Measurements from ENCODE around the gene SMURF2. TPM values are rescaled to one million over a fixed set of nuclear protein-coding genes. Genes with fewer than 3 reads are reported as not detected.

Gene SMURF2
- polyA plus RNA-seq, 1 of the 3 experiments (the other 2 are of a cell fraction): 36.6 TPM

DNA sequence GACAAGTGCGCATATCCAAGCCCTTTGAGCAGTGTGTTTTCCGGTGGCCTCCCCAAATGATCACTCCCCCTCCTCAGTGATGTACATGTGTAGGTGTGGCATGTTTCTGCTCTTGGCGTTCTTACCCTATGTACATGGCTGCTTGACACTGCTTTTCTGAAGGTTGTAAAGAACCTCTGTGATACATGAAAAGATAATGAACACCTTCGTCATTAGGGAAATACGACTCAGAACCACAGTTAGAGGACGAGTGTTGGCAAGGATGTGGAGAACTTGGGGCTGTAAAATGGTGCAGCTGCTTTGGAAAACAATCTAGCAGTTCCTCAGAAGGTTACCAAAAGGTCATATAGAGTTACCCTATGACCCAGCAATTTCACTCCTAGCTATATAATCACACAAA, 126.8 kb downstream of the SMURF2 start:
- peaks cover 86 to 94% of the 10 kb centered on the region in 2 experiments for H3K36me3 ChIP-seq (replicated peaks in 1 of 2; ENCODE audit: control insufficient read depth in 1 of 2, insufficient read depth in 2 of 2, low read length in 1 of 2)
- CTCF ChIA-PET: interaction anchor here (0.6 to 3.3 kb wide), 3 partner anchors 9 to 116 kb away, joined by 3 to 18 read pairs (median 6); no protein-coding TSS in a partner anchor
- no peak for DNase-seq

More for the DNA sequence above, 126.8 kb downstream of the SMURF2 start:
- WGBS (ENCODE audit: low lambda C conversion rate): 89% methylated on average over 6 of the region's 6 CpGs
- Histone ChIP-seq H3K9ac (no peak overlapping the region), H4K20me1 (ENCODE audit: insufficient read depth) (no peaks in the 10 kb centered on the region), H3F3A (replicated peaks; ENCODE audit: insufficient read depth) (peaks cover 98% of the 10 kb centered on the region), H3K4me2 (no peak overlapping the region), H3K4me3 (ENCODE audit: low read depth in 2 of 2, low read length in 1 of 2) (no peak overlapping the region), H3K27me3 (ENCODE audit: insufficient read depth) (no peaks in the 10 kb centered on the region), H3K9me3 (no peaks in the 10 kb centered on the region), H3K9me2 (no peaks in the 10 kb centered on the region), H3K27ac (ENCODE audit: low read depth in 2 of 2, low read length in 1 of 2) (no peak overlapping the region), H3K79me2 (ENCODE audit: insufficient read depth) (peaks cover 3% of the 10 kb centered on the region; the same call in 1 of the 2 replicates), H2AFZ (ENCODE audit: low read depth) (no peak overlapping the region), H3K4me1 (ENCODE audit: control insufficient read depth in 1 of 2, insufficient read depth in 2 of 2, low read depth in 1 of 2, low read length in 1 of 2) (no peaks in the 10 kb centered on the region)
- TF ChIP-seq, protein P1, sequence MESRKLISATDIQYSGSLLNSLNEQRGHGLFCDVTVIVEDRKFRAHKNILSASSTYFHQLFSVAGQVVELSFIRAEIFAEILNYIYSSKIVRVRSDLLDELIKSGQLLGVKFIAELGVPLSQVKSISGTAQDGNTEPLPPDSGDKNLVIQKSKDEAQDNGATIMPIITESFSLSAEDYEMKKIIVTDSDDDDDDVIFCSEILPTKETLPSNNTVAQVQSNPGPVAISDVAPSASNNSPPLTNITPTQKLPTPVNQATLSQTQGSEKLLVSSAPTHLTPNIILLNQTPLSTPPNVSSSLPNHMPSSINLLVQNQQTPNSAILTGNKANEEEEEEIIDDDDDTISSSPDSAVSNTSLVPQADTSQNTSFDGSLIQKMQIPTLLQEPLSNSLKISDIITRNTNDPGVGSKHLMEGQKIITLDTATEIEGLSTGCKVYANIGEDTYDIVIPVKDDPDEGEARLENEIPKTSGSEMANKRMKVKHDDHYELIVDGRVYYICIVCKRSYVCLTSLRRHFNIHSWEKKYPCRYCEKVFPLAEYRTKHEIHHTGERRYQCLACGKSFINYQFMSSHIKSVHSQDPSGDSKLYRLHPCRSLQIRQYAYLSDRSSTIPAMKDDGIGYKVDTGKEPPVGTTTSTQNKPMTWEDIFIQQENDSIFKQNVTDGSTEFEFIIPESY (IDR thresholded peaks at IDR 0.05; ENCODE audit: borderline replicate concordance, low read depth): no peak
- TF ChIP-seq ELF1 (IDR thresholded peaks at IDR 0.05) (no peak), GATA2 (CRISPR knock-in tag; IDR thresholded peaks at IDR 0.05) (no peak), FOXJ3 (CRISPR knock-in tag; IDR thresholded peaks at IDR 0.05) (no peak), SMC3 (IDR thresholded peaks at IDR 0.05; ENCODE audit: low read depth, low read length) (no peak), EP300 (IDR thresholded peaks at IDR 0.05; ENCODE audit: borderline replicate concordance in 1 of 2, low read depth in 1 of 2, low read length in 1 of 2) (no peak), YY1 (IDR thresholded peaks at IDR 0.05; ENCODE audit: low read depth) (no peak), MEF2A (IDR thresholded peaks at IDR 0.05; ENCODE audit: borderline replicate concordance, low read depth) (no peak), SIN3A (IDR thresholded peaks at IDR 0.05; ENCODE audit: borderline replicate concordance, low read depth, low read length) (no peak)
- TF ChIP-seq, protein P2, sequence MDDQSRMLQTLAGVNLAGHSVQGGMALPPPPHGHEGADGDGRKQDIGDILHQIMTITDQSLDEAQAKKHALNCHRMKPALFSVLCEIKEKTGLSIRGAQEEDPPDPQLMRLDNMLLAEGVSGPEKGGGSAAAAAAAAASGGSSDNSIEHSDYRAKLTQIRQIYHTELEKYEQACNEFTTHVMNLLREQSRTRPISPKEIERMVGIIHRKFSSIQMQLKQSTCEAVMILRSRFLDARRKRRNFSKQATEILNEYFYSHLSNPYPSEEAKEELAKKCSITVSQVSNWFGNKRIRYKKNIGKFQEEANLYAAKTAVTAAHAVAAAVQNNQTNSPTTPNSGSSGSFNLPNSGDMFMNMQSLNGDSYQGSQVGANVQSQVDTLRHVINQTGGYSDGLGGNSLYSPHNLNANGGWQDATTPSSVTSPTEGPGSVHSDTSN (IDR thresholded peaks at IDR 0.05): no peak
- TF ChIP-seq, protein P3, sequence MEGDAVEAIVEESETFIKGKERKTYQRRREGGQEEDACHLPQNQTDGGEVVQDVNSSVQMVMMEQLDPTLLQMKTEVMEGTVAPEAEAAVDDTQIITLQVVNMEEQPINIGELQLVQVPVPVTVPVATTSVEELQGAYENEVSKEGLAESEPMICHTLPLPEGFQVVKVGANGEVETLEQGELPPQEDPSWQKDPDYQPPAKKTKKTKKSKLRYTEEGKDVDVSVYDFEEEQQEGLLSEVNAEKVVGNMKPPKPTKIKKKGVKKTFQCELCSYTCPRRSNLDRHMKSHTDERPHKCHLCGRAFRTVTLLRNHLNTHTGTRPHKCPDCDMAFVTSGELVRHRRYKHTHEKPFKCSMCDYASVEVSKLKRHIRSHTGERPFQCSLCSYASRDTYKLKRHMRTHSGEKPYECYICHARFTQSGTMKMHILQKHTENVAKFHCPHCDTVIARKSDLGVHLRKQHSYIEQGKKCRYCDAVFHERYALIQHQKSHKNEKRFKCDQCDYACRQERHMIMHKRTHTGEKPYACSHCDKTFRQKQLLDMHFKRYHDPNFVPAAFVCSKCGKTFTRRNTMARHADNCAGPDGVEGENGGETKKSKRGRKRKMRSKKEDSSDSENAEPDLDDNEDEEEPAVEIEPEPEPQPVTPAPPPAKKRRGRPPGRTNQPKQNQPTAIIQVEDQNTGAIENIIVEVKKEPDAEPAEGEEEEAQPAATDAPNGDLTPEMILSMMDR (IDR thresholded peaks at IDR 0.05): no peak
- TF ChIP-seq, protein P4, sequence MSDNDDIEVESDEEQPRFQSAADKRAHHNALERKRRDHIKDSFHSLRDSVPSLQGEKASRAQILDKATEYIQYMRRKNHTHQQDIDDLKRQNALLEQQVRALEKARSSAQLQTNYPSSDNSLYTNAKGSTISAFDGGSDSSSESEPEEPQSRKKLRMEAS (IDR thresholded peaks at IDR 0.05; ENCODE audit: low read depth): no peak
- TF ChIP-seq, protein P5, sequence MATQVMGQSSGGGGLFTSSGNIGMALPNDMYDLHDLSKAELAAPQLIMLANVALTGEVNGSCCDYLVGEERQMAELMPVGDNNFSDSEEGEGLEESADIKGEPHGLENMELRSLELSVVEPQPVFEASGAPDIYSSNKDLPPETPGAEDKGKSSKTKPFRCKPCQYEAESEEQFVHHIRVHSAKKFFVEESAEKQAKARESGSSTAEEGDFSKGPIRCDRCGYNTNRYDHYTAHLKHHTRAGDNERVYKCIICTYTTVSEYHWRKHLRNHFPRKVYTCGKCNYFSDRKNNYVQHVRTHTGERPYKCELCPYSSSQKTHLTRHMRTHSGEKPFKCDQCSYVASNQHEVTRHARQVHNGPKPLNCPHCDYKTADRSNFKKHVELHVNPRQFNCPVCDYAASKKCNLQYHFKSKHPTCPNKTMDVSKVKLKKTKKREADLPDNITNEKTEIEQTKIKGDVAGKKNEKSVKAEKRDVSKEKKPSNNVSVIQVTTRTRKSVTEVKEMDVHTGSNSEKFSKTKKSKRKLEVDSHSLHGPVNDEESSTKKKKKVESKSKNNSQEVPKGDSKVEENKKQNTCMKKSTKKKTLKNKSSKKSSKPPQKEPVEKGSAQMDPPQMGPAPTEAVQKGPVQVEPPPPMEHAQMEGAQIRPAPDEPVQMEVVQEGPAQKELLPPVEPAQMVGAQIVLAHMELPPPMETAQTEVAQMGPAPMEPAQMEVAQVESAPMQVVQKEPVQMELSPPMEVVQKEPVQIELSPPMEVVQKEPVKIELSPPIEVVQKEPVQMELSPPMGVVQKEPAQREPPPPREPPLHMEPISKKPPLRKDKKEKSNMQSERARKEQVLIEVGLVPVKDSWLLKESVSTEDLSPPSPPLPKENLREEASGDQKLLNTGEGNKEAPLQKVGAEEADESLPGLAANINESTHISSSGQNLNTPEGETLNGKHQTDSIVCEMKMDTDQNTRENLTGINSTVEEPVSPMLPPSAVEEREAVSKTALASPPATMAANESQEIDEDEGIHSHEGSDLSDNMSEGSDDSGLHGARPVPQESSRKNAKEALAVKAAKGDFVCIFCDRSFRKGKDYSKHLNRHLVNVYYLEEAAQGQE (IDR thresholded peaks at IDR 0.05; ENCODE audit: low read depth, low read length): no peak
- POLR2A ChIA-PET: interaction anchor here (1.3 kb wide), 1 partner anchor 29 kb away, joined by 3 read pairs; the partner anchor contains the start of genes CEP95 and DDX5
